Upper lobe of left lung (tissue), 6 donors: ENCODE data around the gene RMRP. TPM values are rescaled to one million over a fixed set of nuclear protein-coding genes. Genes with fewer than 3 reads are reported as not detected.
A peak's percentile ranks its signal among the peaks of the same experiment; 100 is the strongest.

ENCODE experiments used
- ATAC-seq, 2 donors: fragments of 200-7000 bp; cut with Tn5 transposase; one replicate each; pipeline ENCODE4 v1.9.1; 2022; ENCODE audit warnings: mild to moderate bottlenecking in 2 of 2, moderate library complexity in 2 of 2; ENCODE audit not compliant: low FRiP score in 2 of 2
- DNase-seq, 2 donors: peaks; one replicate each; pipeline ENCODE4 v3.0.0-alpha.2; 2019 to 2020
- H3K27ac ChIP-seq, 4 donors: fragments of 200-600 bp; sonication (generic); one replicate each; pipeline ENCODE4 v1.5.1; 2016 to 2019
- H3K27me3 ChIP-seq, 4 donors: fragments of 200-600 bp; sonication (generic); one replicate each; pipeline ENCODE4 v1.5.1; 2017 to 2019
- H3K36me3 ChIP-seq, 4 donors: fragments of 200-600 bp; sonication (generic); one replicate each; pipeline ENCODE4 v1.5.1; 2016 to 2019
- H3K4me1 ChIP-seq, 4 donors: fragments of 200-600 bp; sonication (generic); one replicate each; pipeline ENCODE4 v1.5.1; 2018 to 2019
- H3K4me3 ChIP-seq, 4 donors: fragments of 200-600 bp; sonication (generic); one replicate each; pipeline ENCODE4 v1.5.1; 2017 to 2019; ENCODE audit warnings: mild to moderate bottlenecking in 2 of 4, moderate library complexity in 1 of 4
- H3K9me3 ChIP-seq, 4 donors: fragments of 200-600 bp; sonication (generic); one replicate each; pipeline ENCODE4 v1.5.1; 2018 to 2019
- CTCF ChIP-seq, 6 experiments: fragments of 450-650 bp in 4 of 6; fragments of 200-600 bp in 2 of 6; sonication (generic) in 2 of 6; IDR thresholded peaks; one replicate each; pipeline ENCODE4 v1.5.1; 2016 to 2019; ENCODE audit warnings: antibody characterized with exemption in 6 of 6
- EP300 ChIP-seq, 4 donors: sonication (generic); formaldehyde crosslinking; IDR thresholded peaks; one replicate each; pipeline ENCODE4 v1.5.1; 2017; ENCODE audit warnings: antibody characterized with exemption in 4 of 4, control low read depth in 2 of 4
- POLR2A ChIP-seq, 4 donors: fragments of 450-650 bp; IDR thresholded peaks; one replicate each; pipeline ENCODE4 v1.5.1; 2016 to 2017; ENCODE audit warnings: antibody characterized with exemption in 4 of 4, mild to moderate bottlenecking in 2 of 4
- POLR2AphosphoS5 ChIP-seq, 2 donors: sonication (generic); formaldehyde crosslinking; IDR thresholded peaks; one replicate each; pipeline ENCODE4 v1.5.1; 2017; ENCODE audit warnings: antibody characterized with exemption in 2 of 2
- WGBS, 2 donors: methylation state at CpG; one replicate each; pipeline ENCODE4 v1.1.5; 2017 to 2018; 5-methylcytosine and 5-hydroxymethylcytosine counted together
- total RNA-seq, 6 donors: library from RNA; depleted of rRNA in 4 of 6; stranded (reverse); fragments of >200 nt in 4 of 6; gene quantifications; one replicate each; pipeline versions ENCODE4 v1.1.0 to v1.2.1, GENCODE V29; 2016 to 2021
- donor health status: DM: no; HTN: no; CAD: no; lungs with moderate emphysema.
- donor health status: DM: no; HTN: yes; CAD: no; lungs with severe emphysema.

Gene RMRP
- total RNA-seq, 6 donors from 2014 or later: 886 to 22,003 (median 3,451) TPM

GRCh38 chr9:35703906-35704672 is 46.3 kb upstream of the RMRP start:
- Histone ChIP-seq H3K4me3 (no peak overlapping the region), H3K9me3 (no peaks in the 10 kb centered on the region), H3K27me3 (no peaks in the 10 kb centered on the region), H3K4me1 (no peaks in the 10 kb centered on the region), H3K36me3 (peaks cover 88 to 100% (median 100%) of the 10 kb centered on the region in 4 donors), H3K27ac (peak overlapping the region in 2 of 4 donors; percentile 14 to 20)
- no peak for TF ChIP-seq POLR2A (IDR thresholded peaks at IDR 0.05)
- TF ChIP-seq POLR2AphosphoS5 (IDR thresholded peaks at IDR 0.05): no peak
- TF ChIP-seq EP300 (IDR thresholded peaks at IDR 0.05): no peak
- TF ChIP-seq CTCF (IDR thresholded peaks at IDR 0.05): no peak
- DNase-seq: peak in 1 of 2 donors; percentile 48
- WGBS, 2 donors: 94 to 96% methylated on average over 22 to 26 of the region's 26 CpGs
- no peak for ATAC-seq

- 97% methylated on average over 6 to 7 of the region's 7 CpGs for WGBS, 2 donors
- H3K9me3 ChIP-seq: no peaks in the 10 kb centered on the region
- H3K27ac ChIP-seq: no peak overlapping the region
- no peaks in the 10 kb centered on the region for H3K27me3 ChIP-seq
- no peak overlapping the region for H3K4me3 ChIP-seq
- peaks cover 94 to 100% (median 100%) of the 10 kb centered on the region in 4 donors for H3K36me3 ChIP-seq
- TF ChIP-seq POLR2A (IDR thresholded peaks at IDR 0.05): no peak
- no peak for TF ChIP-seq POLR2AphosphoS5 (IDR thresholded peaks at IDR 0.05)
- no peak for TF ChIP-seq EP300 (IDR thresholded peaks at IDR 0.05)
- TF ChIP-seq CTCF (IDR thresholded peaks at IDR 0.05): no peak
- ATAC-seq (no peak), DNase-seq (no peak)
- H3K4me1 ChIP-seq: peaks cover under 1 to 2% (median 1%) of the 10 kb centered on the region in 4 donors
Observed at GRCh38 chr9:35702696-35703095, 44.9 kb upstream of the RMRP start.

- H3K36me3 ChIP-seq: peaks cover 81 to 100% (median 95%) of the 10 kb centered on the region in 4 donors
- peaks cover 8 to 20% (median 19%) of the 10 kb centered on the region in 4 donors for H3K4me1 ChIP-seq
- no peak overlapping the region for H3K4me3 ChIP-seq
- TF ChIP-seq POLR2A (IDR thresholded peaks at IDR 0.05) (no peak), CTCF (IDR thresholded peaks at IDR 0.05) (no peak), POLR2AphosphoS5 (IDR thresholded peaks at IDR 0.05) (no peak), EP300 (IDR thresholded peaks at IDR 0.05) (no peak)
- no peaks in the 10 kb centered on the region for H3K9me3 ChIP-seq
- DNase-seq: no peak
- ATAC-seq: no peak
- no peaks in the 10 kb centered on the region for H3K27me3 ChIP-seq
- no peak overlapping the region for H3K27ac ChIP-seq
Observed at GRCh38 chr9:35700942-35701341, 43.1 kb upstream of the RMRP start.

GRCh38 chr9:35700031-35700430 is 42.2 kb upstream of the RMRP start:
- Histone ChIP-seq H3K27ac (no peak overlapping the region), H3K36me3 (peaks cover 72 to 95% (median 89%) of the 10 kb centered on the region in 4 donors), H3K4me1 (peaks cover 8 to 27% (median 20%) of the 10 kb centered on the region in 4 donors), H3K4me3 (no peak overlapping the region), H3K27me3 (no peaks in the 10 kb centered on the region), H3K9me3 (no peaks in the 10 kb centered on the region)
- DNase-seq (no peak), ATAC-seq (no peak)
- no peak for TF ChIP-seq EP300 (IDR thresholded peaks at IDR 0.05)
- no peak for TF ChIP-seq POLR2A (IDR thresholded peaks at IDR 0.05)
- TF ChIP-seq CTCF (IDR thresholded peaks at IDR 0.05): no peak
- TF ChIP-seq POLR2AphosphoS5 (IDR thresholded peaks at IDR 0.05): no peak
- 87 to 90% methylated on average over 11 of the region's 11 CpGs for WGBS, 2 donors
